HepG2 (cell line): Measurements from ENCODE around the gene COBL. TPM values are rescaled to one million over a fixed set of nuclear protein-coding genes. Genes with fewer than 3 reads are reported as not detected.

Source experiments
- ATAC-seq: fragments of 200-7000 bp; cut with Tn5 transposase; 3 replicates; pipeline ENCODE4 v1.9.1; 2020; ENCODE audit warnings: mild to moderate bottlenecking, moderate library complexity
- BruUV-seq: library from RNA; stranded (reverse); fragments of 400-500 nt; replicated peaks from 2 replicates; lab custom pipeline; 2021; lab: Mats Ljungman, UMichigan
- CTCF ChIA-PET: fragments of 300-600 bp; formaldehyde crosslinking; extraction: SDS; loops from one replicate; lab custom pipeline; 2021; ENCODE audit warnings: low total read pairs, inconsistent platforms, low intra/inter-chr PET ratio; lab: Yijun Ruan, JAX
- POLR2A ChIA-PET: fragments of 350-600 bp; sonication (Branson Sonifier 250); formaldehyde crosslinking; loops from one replicate; lab custom pipeline; 2020; ENCODE audit warnings: antibody characterized with exemption, inconsistent platforms; lab: Yijun Ruan, JAX
- DNase-seq: peaks from one replicate; pipeline ENCODE4 v3.0.0-alpha.2; 2015; ENCODE audit warnings: low spot score
- FAIRE-seq: peaks from 3 replicates; lab custom pipeline; 2011; peaks lifted over from hg19 to GRCh38; lab: Jason Lieb, UNC
- H2AFZ ChIP-seq: one replicate; pipeline ENCODE4 v1.6.1; 2011; ENCODE audit warnings: low read length, inconsistent platforms
- H3K27ac ChIP-seq: fragments of 300-600 bp; 3 replicates; pipeline ENCODE4 v1.8.0; 2011; ENCODE audit warnings: mixed run types, mild to moderate bottlenecking, mixed read lengths, low read length, inconsistent platforms; ENCODE audit not compliant: insufficient read depth; ENCODE audit errors: extremely low read length
- H3K27me3 ChIP-seq, 2 experiments: fragments of 200-600 bp in 1 of 2; 2 replicates in 1 of 2; 3 replicates in 1 of 2; pipeline versions ENCODE4 v1.6.0 to v1.8.0; 2011; ENCODE audit warnings: low read length in 2 of 2, mild to moderate bottlenecking in 2 of 2, moderate library complexity in 2 of 2, inconsistent platforms in 1 of 2; ENCODE audit not compliant: insufficient read depth in 2 of 2, control insufficient read depth in 1 of 2
- H3K36me3 ChIP-seq, 2 experiments: fragments of 200-600 bp in 1 of 2; replicated peaks in 1 of 2; 2 replicates in 1 of 2; 3 replicates in 1 of 2; pipeline versions ENCODE4 v1.5.1 to v1.8.0; 2011; ENCODE audit warnings: low read length in 2 of 2, inconsistent platforms in 1 of 2; ENCODE audit not compliant: insufficient read depth in 2 of 2, control insufficient read depth in 1 of 2
- H3K4me1 ChIP-seq: 2 replicates; pipeline ENCODE4 v1.5.1; 2012; ENCODE audit warnings: low read length, inconsistent platforms; ENCODE audit not compliant: insufficient read depth
- H3K4me2 ChIP-seq: 2 replicates; pipeline ENCODE4 v1.6.0; 2011; ENCODE audit warnings: low read depth, low read length, inconsistent platforms
- H3K4me3 ChIP-seq, 3 experiments: fragments of 200-600 bp in 1 of 3; sonication (generic), shearing (Covaris generic) in 1 of 3; replicated peaks in 1 of 3; 2 replicates each; pipeline ENCODE4 v1.5.1; 2011 to 2016; ENCODE audit warnings: low read length in 3 of 3, inconsistent platforms in 2 of 3, low read depth in 2 of 3, mild to moderate bottlenecking in 2 of 3, control low read depth in 1 of 3, mixed read lengths in 1 of 3; ENCODE audit not compliant: insufficient read depth in 1 of 3
- H3K79me2 ChIP-seq: one replicate; pipeline ENCODE4 v1.6.1; 2011; ENCODE audit warnings: low read length, inconsistent platforms; ENCODE audit not compliant: insufficient read depth
- H3K9ac ChIP-seq: 2 replicates; pipeline ENCODE4 v1.6.0; 2011; ENCODE audit warnings: mild to moderate bottlenecking, low read depth, low read length, inconsistent platforms; ENCODE audit not compliant: insufficient read depth
- H3K9me3 ChIP-seq: 2 replicates; pipeline ENCODE4 v1.5.1; 2012; ENCODE audit warnings: mild to moderate bottlenecking, low read length
- H4K20me1 ChIP-seq: 2 replicates; pipeline ENCODE4 v1.6.0; 2011; ENCODE audit warnings: inconsistent platforms, mild to moderate bottlenecking, low read length, moderate library complexity; ENCODE audit not compliant: insufficient read depth
- ESRRA ChIP-seq: sonication (generic); formaldehyde crosslinking; IDR thresholded peaks from 2 replicates; pipeline ENCODE4 v1.5.1; 2020; ENCODE audit warnings: mild to moderate bottlenecking, low read depth, missing genetic modification reagents
- HMG20A ChIP-seq: IDR thresholded peaks from 2 replicates; pipeline ENCODE4 v1.6.1; 2016; ENCODE audit warnings: borderline replicate concordance
- KMT2A ChIP-seq: sonication (generic); formaldehyde crosslinking; IDR thresholded peaks from 2 replicates; pipeline ENCODE4 v1.4.0; 2020; ENCODE audit warnings: missing genetic modification reagents
- MED13 ChIP-seq: sonication (generic); formaldehyde crosslinking; IDR thresholded peaks from 2 replicates; pipeline ENCODE4 v1.5.0; 2020; ENCODE audit warnings: missing genetic modification reagents
- MXD4 ChIP-seq: IDR thresholded peaks from 2 replicates; pipeline ENCODE4 v1.6.1; 2016; ENCODE audit warnings: mild to moderate bottlenecking, missing biosample characterization, missing genetic modification reagents
- NFE2 ChIP-seq: sonication (generic); formaldehyde crosslinking; IDR thresholded peaks from 2 replicates; pipeline ENCODE4 v1.4.0; 2020; ENCODE audit warnings: missing genetic modification reagents
- NONO ChIP-seq, 2 experiments: fragments of 450-650 bp in 1 of 2; sonication (generic) in 1 of 2; formaldehyde crosslinking in 1 of 2; IDR thresholded peaks in 1 of 2; conservative IDR thresholded peaks in 1 of 2; 2 replicates each; pipeline versions ENCODE4 v1.6.1 to v1.8.0; 2017 to 2022; ENCODE audit warnings: mild to moderate bottlenecking in 1 of 2, missing genetic modification reagents in 1 of 2, moderate library complexity in 1 of 2
- NR2C2 ChIP-seq: sonication (generic); formaldehyde crosslinking; IDR thresholded peaks from 2 replicates; pipeline ENCODE4 v1.4.0; 2020; ENCODE audit warnings: missing genetic modification reagents, mild to moderate bottlenecking, moderate library complexity, borderline replicate concordance
- POLR2AphosphoS2 ChIP-seq: IDR thresholded peaks from 2 replicates; pipeline ENCODE4 v1.6.1; 2011; ENCODE audit warnings: low read depth, low read length, improper control_type of control experiment
- STAG1 ChIP-seq: sonication (generic); formaldehyde crosslinking; IDR thresholded peaks from 2 replicates; pipeline ENCODE4 v1.4.0; 2020; ENCODE audit warnings: missing genetic modification reagents
- ZFP36L1 ChIP-seq: sonication (generic); formaldehyde crosslinking; IDR thresholded peaks from 2 replicates; pipeline ENCODE4 v1.8.0; 2022; ENCODE audit warnings: mild to moderate bottlenecking, missing genetic modification reagents, moderate library complexity
- ZNF143 ChIP-seq: sonication (generic); formaldehyde crosslinking; IDR thresholded peaks from 2 replicates; pipeline ENCODE4 v1.4.0; 2020; ENCODE audit warnings: missing genetic modification reagents
- ZNF337 ChIP-seq: sonication (generic); formaldehyde crosslinking; IDR thresholded peaks from 2 replicates; pipeline ENCODE4 v1.5.1; 2020; ENCODE audit warnings: missing genetic modification reagents, low read depth, mild to moderate bottlenecking, borderline replicate concordance
- ZNF34 ChIP-seq: sonication (generic); formaldehyde crosslinking; IDR thresholded peaks from 2 replicates; pipeline ENCODE4 v1.4.0; 2020; ENCODE audit warnings: mild to moderate bottlenecking, missing genetic modification reagents, borderline replicate concordance
- ZNF549 ChIP-seq: sonication (generic); formaldehyde crosslinking; IDR thresholded peaks from 2 replicates; pipeline ENCODE4 v1.5.0; 2020; ENCODE audit warnings: missing genetic modification reagents
- ZNF577 ChIP-seq: sonication (generic); formaldehyde crosslinking; IDR thresholded peaks from 2 replicates; pipeline ENCODE4 v1.4.0; 2020; ENCODE audit warnings: mild to moderate bottlenecking, low read depth, missing genetic modification reagents, borderline replicate concordance
- ZNF704 ChIP-seq: sonication (generic); formaldehyde crosslinking; IDR thresholded peaks from 2 replicates; pipeline ENCODE4 v1.8.1; 2023; ENCODE audit warnings: mild to moderate bottlenecking, inconsistent platforms, moderate library complexity, missing genetic modification reagents, borderline replicate concordance
- WGBS: methylation state at CpG from one replicate; pipeline ENCODE4 v1.1.6; 2017; ENCODE audit warnings: low lambda C conversion rate; 5-methylcytosine and 5-hydroxymethylcytosine counted together
- in situ Hi-C: cut with HindIII; loops from 2 replicates; pipeline ENCODE4 v1.10.0; 2017; ENCODE audit warnings: low pct_unique_long_range_greater_than_20kb; ENCODE audit not compliant: extremely low pct_ligation_motif_present
- intact Hi-C: fragments of 100-400 bp; cut with micrococcal nuclease; formaldehyde crosslinking; loops from one replicate; pipeline ENCODE4 v1.10.0; 2022; ENCODE audit not compliant: unreplicated experiment
- polyA plus RNA-seq, 8 experiments: library from polyadenylated mRNA; depleted of rRNA in 3 of 8; stranded (reverse) in 7 of 8; unstranded in 1 of 8; fragments of >200 nt; fragmentation: Illumina TruSeq in 4 of 8; extraction: Trizol in 4 of 8; gene quantifications; 2 replicates each; pipeline versions ENCODE4 v1.2.1 to v1.2.3, GENCODE V29; 2011 to 2016; ENCODE audit warnings: low read depth in 4 of 8, missing spikeins in 1 of 8, mixed read lengths in 1 of 8; ENCODE audit not compliant: insufficient read depth in 1 of 8
- total RNA-seq, 5 experiments: library from RNA; depleted of rRNA; stranded (reverse); fragments of >200 nt; fragmentation: Illumina TruSeq; extraction: Trizol; gene quantifications; 2 replicates each; pipeline ENCODE4 v1.2.3, GENCODE V29; 2016; ENCODE audit warnings: low read depth in 1 of 5
- TF ChIP-seq, protein P1 (sequence below): sonication (generic); formaldehyde crosslinking; IDR thresholded peaks from 2 replicates; pipeline ENCODE4 v1.5.0; 2020; ENCODE audit warnings: missing genetic modification reagents

The COBL gene
- total and polyA plus RNA-seq, 2 of the 13 experiments (the other 11 are each of a cell fraction or from before 2014, with no cell fraction given) = 3.8 to 4.9 TPM

DNA sequence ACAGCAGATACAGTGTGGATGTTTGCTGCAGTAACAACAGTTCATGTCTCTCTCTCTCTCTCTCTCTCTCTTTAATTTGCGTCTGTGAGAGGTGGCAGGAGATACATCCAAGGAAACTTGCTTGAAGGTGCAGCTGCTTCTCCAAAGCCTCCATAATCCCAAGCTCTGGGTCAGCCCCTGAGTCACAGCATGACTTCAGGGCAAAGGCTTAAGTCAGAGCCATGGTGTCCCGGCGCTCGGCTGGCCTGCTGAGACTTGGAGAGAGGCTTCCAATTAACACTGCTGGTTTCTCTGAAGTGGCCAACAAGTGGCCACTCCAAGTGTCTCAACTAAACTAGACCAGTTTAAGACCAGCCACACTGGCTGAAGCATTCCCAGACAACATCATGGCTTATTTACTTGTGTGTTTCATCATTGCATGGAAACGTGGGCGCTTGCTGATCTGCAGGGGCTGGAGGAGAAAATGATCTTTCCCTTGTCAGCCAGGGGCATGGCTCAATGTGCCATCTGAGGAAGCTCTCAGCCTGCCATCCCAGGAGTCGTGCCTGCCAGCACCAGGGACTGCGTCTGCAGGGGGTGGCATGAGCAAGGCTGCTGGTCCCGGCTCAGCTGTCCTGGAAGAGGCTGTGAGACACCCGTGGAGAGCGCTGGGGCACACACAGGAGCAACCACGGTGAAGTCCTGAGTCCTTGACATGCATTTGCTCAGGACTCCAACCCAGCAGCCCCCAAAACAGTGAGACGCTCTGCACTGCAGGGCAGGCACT is 254.2 kb downstream of the COBL start (continued):
- no peak for TF ChIP-seq ZNF704 (CRISPR knock-in tag)
- TF ChIP-seq, protein P1, sequence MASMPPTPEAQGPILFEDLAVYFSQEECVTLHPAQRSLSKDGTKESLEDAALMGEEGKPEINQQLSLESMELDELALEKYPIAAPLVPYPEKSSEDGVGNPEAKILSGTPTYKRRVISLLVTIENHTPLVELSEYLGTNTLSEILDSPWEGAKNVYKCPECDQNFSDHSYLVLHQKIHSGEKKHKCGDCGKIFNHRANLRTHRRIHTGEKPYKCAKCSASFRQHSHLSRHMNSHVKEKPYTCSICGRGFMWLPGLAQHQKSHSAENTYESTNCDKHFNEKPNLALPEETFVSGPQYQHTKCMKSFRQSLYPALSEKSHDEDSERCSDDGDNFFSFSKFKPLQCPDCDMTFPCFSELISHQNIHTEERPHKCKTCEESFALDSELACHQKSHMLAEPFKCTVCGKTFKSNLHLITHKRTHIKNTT = no peak
- TF ChIP-seq NFE2 (CRISPR knock-in tag) = no peak
- TF ChIP-seq ZNF143 (CRISPR knock-in tag) = no peak
- TF ChIP-seq MXD4 (CRISPR knock-in tag) = no peak
- no peak for TF ChIP-seq ZNF34 (CRISPR knock-in tag)
- TF ChIP-seq HMG20A (CRISPR knock-in tag) = no peak
- TF ChIP-seq ZNF577 (CRISPR knock-in tag) = no peak
- TF ChIP-seq NR2C2 (CRISPR knock-in tag) = no peak

DNA sequence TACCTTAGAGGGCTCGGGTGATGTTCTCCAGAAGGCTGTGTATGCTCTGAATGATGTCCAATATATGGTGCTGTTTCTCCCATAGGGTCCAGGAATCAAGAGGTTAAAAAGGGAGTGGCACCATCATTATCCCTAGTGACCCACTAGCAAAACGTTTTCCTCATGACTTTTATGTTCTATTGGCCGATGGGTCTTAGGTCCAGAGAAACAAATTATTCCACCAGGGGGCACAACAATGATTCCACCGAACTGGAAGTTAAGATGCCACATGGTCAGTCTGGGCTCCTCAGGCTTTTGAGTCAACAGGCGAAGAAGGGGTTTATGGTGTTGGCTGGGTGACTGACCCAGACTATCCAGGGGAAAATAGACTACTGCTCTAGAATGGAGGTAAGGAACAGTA is 256.1 kb downstream of the COBL start:
- ChIA-PET CTCF (no interaction called here), POLR2A (no interaction called here)
- in situ Hi-C loops = no loop called here
- H3K9ac ChIP-seq = no peak overlapping the region
- no peak for ATAC-seq
- H3K79me2 ChIP-seq = no peaks in the 10 kb centered on the region
- TF ChIP-seq MED13 (no peak), KMT2A (CRISPR knock-in tag) (no peak), NONO (IDR thresholded peaks at IDR 0.05) (no peak), NONO (CRISPR knock-in tag; conservative IDR thresholded peaks at IDR 0.05) (no peak), ZNF337 (CRISPR knock-in tag) (no peak), ZNF549 (CRISPR knock-in tag) (no peak), POLR2AphosphoS2 (no peak), ESRRA (CRISPR knock-in tag) (no peak), STAG1 (CRISPR knock-in tag) (peak; percentile 4; the same call in 1 of the 2 replicates), ZFP36L1 (no peak)
- no peak for FAIRE-seq
- H3K9me3 ChIP-seq = no peaks in the 10 kb centered on the region
- H3K27ac ChIP-seq = no peak overlapping the region
- H3K4me1 ChIP-seq = no peaks in the 10 kb centered on the region
- H3K27me3 ChIP-seq = no peaks in the 10 kb centered on the region
- H3K4me2 ChIP-seq = no peak overlapping the region
- intact Hi-C loops = no loop called here
- no TSS peak for BruUV-seq
- H2AFZ ChIP-seq = no peak overlapping the region
- peaks cover 0 to 15% of the 10 kb centered on the region in 2 experiments; a peak in 2 of 5 replicates for H3K36me3 ChIP-seq
- H4K20me1 ChIP-seq = no peaks in the 10 kb centered on the region
- no peak for DNase-seq
- H3K4me3 ChIP-seq = no peak overlapping the region
- WGBS = 79% methylated on average over 5 of the region's 5 CpGs
